K562 (cell line): ENCODE results near the gene CNNM3. TPM values are rescaled to one million over a fixed set of nuclear protein-coding genes. Genes with fewer than 3 reads are reported as not detected.
A peak's percentile ranks its signal among the peaks of the same experiment; 100 is the strongest.

Experiments used
- ATAC-seq: fragments of 200-7000 bp; cut with Tn5 transposase; 3 replicates; pipeline ENCODE4 v1.9.1; 2020; ENCODE audit warnings: moderate library complexity
- BruUV-seq: library from RNA; stranded (reverse); fragments of 400-500 nt; replicated peaks from 2 replicates; lab custom pipeline; 2021; lab: Mats Ljungman, UMichigan
- CTCF ChIA-PET: fragments of 300-600 bp; formaldehyde crosslinking; extraction: SDS; loops from one replicate; lab custom pipeline; 2021; ENCODE audit warnings: low intra/inter-chr PET ratio; lab: Yijun Ruan, JAX
- POLR2A ChIA-PET: fragments of 300-600, 350-650 bp; sonication (Branson Sonifier 250); formaldehyde crosslinking; extraction: SDS; loops from one replicate; lab custom pipeline; 2021; ENCODE audit warnings: antibody characterized with exemption, inconsistent platforms; lab: Yijun Ruan, JAX
- DNase-seq, 4 experiments: peaks; one replicate each; pipeline versions ENCODE4 v3.0.0 to v3.0.0-alpha.2; 2011 to 2018; ENCODE audit warnings: low spot score in 3 of 4, mixed read lengths in 3 of 4; ENCODE audit errors: extremely low read depth in 1 of 4
- FAIRE-seq: peaks from 2 replicates; lab custom pipeline; 2011; peaks lifted over from hg19 to GRCh38; lab: Jason Lieb, UNC
- H2AFZ ChIP-seq: 2 replicates; pipeline ENCODE4 v1.6.0; 2011; ENCODE audit warnings: low read depth, low read length, control low read depth, inconsistent platforms
- H3K27ac ChIP-seq: fragments of 200-600 bp; 3 replicates; pipeline ENCODE4 v1.8.0; 2011; ENCODE audit warnings: low read depth, mild to moderate bottlenecking, control low read depth, inconsistent platforms, low read length, moderate library complexity, mixed read lengths; ENCODE audit errors: extremely low read depth
- H3K27me3 ChIP-seq, 2 experiments: fragments of 300-600 bp in 1 of 2; 2 replicates in 1 of 2; 3 replicates in 1 of 2; pipeline versions ENCODE4 v1.6.0 to v1.8.0; 2011; ENCODE audit warnings: inconsistent platforms in 2 of 2, low read length in 2 of 2, mild to moderate bottlenecking in 1 of 2, mixed read lengths in 1 of 2, moderate library complexity in 1 of 2; ENCODE audit not compliant: control insufficient read depth in 2 of 2, insufficient read depth in 2 of 2
- H3K36me3 ChIP-seq: fragments of 300-600 bp; 3 replicates; pipeline ENCODE4 v1.8.0; 2011; ENCODE audit warnings: mild to moderate bottlenecking, low read length, inconsistent platforms; ENCODE audit not compliant: control insufficient read depth, insufficient read depth
- H3K4me1 ChIP-seq, 2 experiments: fragments of 200-600 bp in 1 of 2; replicated peaks in 1 of 2; 2 replicates in 1 of 2; 3 replicates in 1 of 2; pipeline versions ENCODE4 v1.5.1 to v1.8.0; 2011; ENCODE audit warnings: inconsistent platforms in 2 of 2, low read length in 2 of 2, mild to moderate bottlenecking in 1 of 2, mixed read lengths in 1 of 2, moderate library complexity in 1 of 2; ENCODE audit not compliant: control insufficient read depth in 2 of 2, insufficient read depth in 2 of 2
- H3K4me2 ChIP-seq: 2 replicates; pipeline ENCODE4 v1.6.1; 2011; ENCODE audit warnings: low read length, control low read depth, inconsistent platforms, mixed read lengths; ENCODE audit not compliant: insufficient read depth
- H3K4me3 ChIP-seq: fragments of 200-600 bp; sonication (generic), shearing (Covaris generic); 2 replicates; pipeline ENCODE4 v1.5.1; 2016; ENCODE audit warnings: control low read depth, inconsistent platforms
- H3K79me2 ChIP-seq: fragments of 200-600 bp; 3 replicates; pipeline ENCODE4 v1.8.0; 2011; ENCODE audit warnings: low read length, inconsistent platforms; ENCODE audit not compliant: control insufficient read depth, insufficient read depth
- H3K9ac ChIP-seq, 2 experiments: 2 replicates each; pipeline versions ENCODE4 v1.6.0 to v1.6.1; 2011; ENCODE audit warnings: low read depth in 2 of 2, low read length in 2 of 2, control low read depth in 1 of 2, inconsistent platforms in 1 of 2, mild to moderate bottlenecking in 1 of 2, mixed read lengths in 1 of 2; ENCODE audit not compliant: insufficient read depth in 1 of 2
- H3K9me1 ChIP-seq: one replicate; pipeline ENCODE4 v1.6.0; 2011; ENCODE audit warnings: inconsistent platforms, mild to moderate bottlenecking, low read length, moderate library complexity; ENCODE audit not compliant: control insufficient read depth, insufficient read depth
- H3K9me3 ChIP-seq: replicated peaks from 2 replicates; pipeline ENCODE4 v1.5.1; 2011; ENCODE audit warnings: low read depth, low read length, inconsistent platforms; ENCODE audit not compliant: control insufficient read depth, insufficient read depth
- H4K20me1 ChIP-seq: replicated peaks from 2 replicates; pipeline ENCODE4 v1.6.1; 2011; ENCODE audit warnings: low read length, inconsistent platforms, mixed read lengths; ENCODE audit not compliant: control insufficient read depth, insufficient read depth
- BCL6 ChIP-seq: fragments of 250-450 bp; sonication (Bioruptor Pico); IDR thresholded peaks from 2 replicates; pipeline ENCODE4 v1.4.0; 2020
- NFIX ChIP-seq: fragments of 250-450 bp; sonication (Bioruptor Pico); IDR thresholded peaks from 2 replicates; pipeline ENCODE4 v1.4.0; 2020; ENCODE audit warnings: low read depth, mild to moderate bottlenecking, moderate library complexity
- ZKSCAN1 ChIP-seq: fragments of 150-350 bp; IDR thresholded peaks from 2 replicates; pipeline ENCODE4 v1.6.1; 2016; ENCODE audit warnings: low read depth, low read length
- ZNF12 ChIP-seq: sonication (generic); formaldehyde crosslinking; IDR thresholded peaks from 2 replicates; pipeline ENCODE4 v1.4.0; 2020; ENCODE audit warnings: mild to moderate bottlenecking, missing genetic modification reagents
- ZNF695 ChIP-seq: fragments of 450-650 bp; formaldehyde crosslinking; IDR thresholded peaks from 2 replicates; pipeline ENCODE4 v1.4.0; 2020; ENCODE audit warnings: mild to moderate bottlenecking, moderate library complexity
- whole genome bisulfite sequencing: fragments of 100-300 bp; shearing (Covaris generic); methylation state at CpG from one replicate; pipeline ENCODE4 v1.1.6; 2016; ENCODE audit warnings: low coverage, mixed read lengths; ENCODE audit not compliant: insufficient coverage; ENCODE audit errors: missing lambda C conversion rate; 5-methylcytosine and 5-hydroxymethylcytosine counted together
- in situ Hi-C: fragments of 300-500 bp; cut with MboI; formaldehyde crosslinking; loops from 4 replicates; pipeline ENCODE4 v1.15.0; 2018; ENCODE audit warnings: inconsistent platforms, mixed read lengths
- intact Hi-C: fragments of 100-400 bp; cut with micrococcal nuclease; formaldehyde crosslinking; loops from 2 replicates; pipeline ENCODE4 v1.14.2; 2022
- polyA plus RNA-seq, 8 experiments: library from polyadenylated mRNA; depleted of rRNA in 4 of 8; stranded (reverse) in 5 of 8; unstranded in 3 of 8; fragments of >200 nt; fragmentation: Nextera tagmentation in 2 of 8; fragmentation: Illumina TruSeq in 1 of 8; extraction: Ambion mirVana in 2 of 8; extraction: Trizol in 1 of 8; gene quantifications; 2 replicates each; pipeline versions ENCODE4 v1.2.1 to v1.2.3, GENCODE V29; 2011 to 2014; ENCODE audit warnings: inconsistent platforms in 1 of 8, missing spikeins in 1 of 8
- total RNA-seq, 7 experiments: library from RNA; depleted of rRNA in 6 of 7; stranded (reverse); fragments of >200 nt in 6 of 7; fragmentation: Illumina TruSeq in 2 of 7; extraction: Trizol in 2 of 7; gene quantifications; 2 replicates each; pipeline versions ENCODE4 v1.2.1 to v1.2.3, GENCODE V29; 2011 to 2021; ENCODE audit warnings: low replicate concordance in 1 of 7
- TF ChIP-seq, protein P1 (sequence below): fragments of 150-350 bp; conservative IDR thresholded peaks from 2 replicates; pipeline ENCODE4 v1.6.1; 2014; ENCODE audit warnings: low read length
- TF ChIP-seq, protein P2 (sequence below): sonication (generic); formaldehyde crosslinking; IDR thresholded peaks from 2 replicates; pipeline ENCODE4 v1.8.1; 2023; ENCODE audit warnings: mild to moderate bottlenecking, missing genetic modification reagents
- TF ChIP-seq, protein P3 (sequence below): sonication (generic); formaldehyde crosslinking; IDR thresholded peaks from 2 replicates; pipeline ENCODE4 v1.5.0; 2020; ENCODE audit warnings: missing genetic modification reagents
- TF ChIP-seq, protein P4 (sequence below): fragments of 250-450 bp; sonication (Bioruptor Pico); IDR thresholded peaks from 2 replicates; pipeline ENCODE4 v1.6.1; 2021; ENCODE audit warnings: mild to moderate bottlenecking

CNNM3 gene
- total and polyA plus RNA-seq, 9 of the 15 experiments (the other 6 are each of a cell fraction or from before 2014, with no cell fraction given), result 1.4 to 16.9 (median 6.5) TPM

DNA sequence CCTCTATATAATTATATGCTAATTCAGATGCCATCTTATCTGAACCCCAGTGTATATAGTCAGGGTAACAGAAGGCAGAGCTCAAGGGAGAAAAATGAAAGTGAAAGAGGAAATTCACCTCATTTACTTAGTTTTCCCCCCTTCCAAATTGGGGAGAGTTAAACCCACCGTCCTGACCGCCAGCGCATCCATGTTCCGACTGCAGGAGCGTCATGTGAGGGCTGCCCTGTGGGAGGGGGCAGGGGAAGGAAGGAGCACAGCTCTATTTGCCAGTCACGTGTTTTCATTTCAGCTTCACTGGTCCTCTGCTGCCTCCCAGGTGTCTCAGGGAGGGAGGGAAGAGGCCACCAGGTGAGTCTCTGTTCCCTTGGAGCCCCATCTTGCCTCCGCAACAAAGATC, 42.1 kb upstream of the CNNM3 start:
- ATAC-seq, result no peak; the same call in 2 of the 3 replicates
- no peaks in the 10 kb centered on the region for H3K36me3 ChIP-seq
- CTCF ChIA-PET, result no interaction called here
- H3K27me3 ChIP-seq, result no peaks in the 10 kb centered on the region
- no peak overlapping the region for H3K4me3 ChIP-seq
- no peak for DNase-seq
- H3K4me1 ChIP-seq, result peaks cover 0 to 20% of the 10 kb centered on the region in 2 experiments; a peak in 2 of 5 replicates
- in situ Hi-C loops (no loop called here), intact Hi-C loops (no loop called here)
- 0 out of 4 replicates have a peak overlapping the region, but pooled peaks of 1 of the 2 experiments have one; percentile 17 for H3K9ac ChIP-seq
- POLR2A ChIA-PET, result interaction anchor here (0.6 to 2.8 kb wide), 3 partner anchors 8 to 60 kb away, joined by 3 to 15 read pairs (median 3); partner anchors contain the start of gene CNNM4
- TF ChIP-seq NFIX (CRISPR knock-in tag) (no peak), BCL6 (no peak), ZKSCAN1 (no peak), ZNF12 (CRISPR knock-in tag) (no peak), ZNF695 (CRISPR knock-in tag) (no peak)
- TF ChIP-seq, protein P1, sequence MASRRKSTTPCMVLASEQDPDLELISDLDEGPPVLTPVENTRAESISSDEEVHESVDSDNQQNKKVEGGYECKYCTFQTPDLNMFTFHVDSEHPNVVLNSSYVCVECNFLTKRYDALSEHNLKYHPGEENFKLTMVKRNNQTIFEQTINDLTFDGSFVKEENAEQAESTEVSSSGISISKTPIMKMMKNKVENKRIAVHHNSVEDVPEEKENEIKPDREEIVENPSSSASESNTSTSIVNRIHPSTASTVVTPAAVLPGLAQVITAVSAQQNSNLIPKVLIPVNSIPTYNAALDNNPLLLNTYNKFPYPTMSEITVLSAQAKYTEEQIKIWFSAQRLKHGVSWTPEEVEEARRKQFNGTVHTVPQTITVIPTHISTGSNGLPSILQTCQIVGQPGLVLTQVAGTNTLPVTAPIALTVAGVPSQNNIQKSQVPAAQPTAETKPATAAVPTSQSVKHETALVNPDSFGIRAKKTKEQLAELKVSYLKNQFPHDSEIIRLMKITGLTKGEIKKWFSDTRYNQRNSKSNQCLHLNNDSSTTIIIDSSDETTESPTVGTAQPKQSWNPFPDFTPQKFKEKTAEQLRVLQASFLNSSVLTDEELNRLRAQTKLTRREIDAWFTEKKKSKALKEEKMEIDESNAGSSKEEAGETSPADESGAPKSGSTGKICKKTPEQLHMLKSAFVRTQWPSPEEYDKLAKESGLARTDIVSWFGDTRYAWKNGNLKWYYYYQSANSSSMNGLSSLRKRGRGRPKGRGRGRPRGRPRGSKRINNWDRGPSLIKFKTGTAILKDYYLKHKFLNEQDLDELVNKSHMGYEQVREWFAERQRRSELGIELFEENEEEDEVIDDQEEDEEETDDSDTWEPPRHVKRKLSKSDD, result no peak
- TF ChIP-seq, protein P2, sequence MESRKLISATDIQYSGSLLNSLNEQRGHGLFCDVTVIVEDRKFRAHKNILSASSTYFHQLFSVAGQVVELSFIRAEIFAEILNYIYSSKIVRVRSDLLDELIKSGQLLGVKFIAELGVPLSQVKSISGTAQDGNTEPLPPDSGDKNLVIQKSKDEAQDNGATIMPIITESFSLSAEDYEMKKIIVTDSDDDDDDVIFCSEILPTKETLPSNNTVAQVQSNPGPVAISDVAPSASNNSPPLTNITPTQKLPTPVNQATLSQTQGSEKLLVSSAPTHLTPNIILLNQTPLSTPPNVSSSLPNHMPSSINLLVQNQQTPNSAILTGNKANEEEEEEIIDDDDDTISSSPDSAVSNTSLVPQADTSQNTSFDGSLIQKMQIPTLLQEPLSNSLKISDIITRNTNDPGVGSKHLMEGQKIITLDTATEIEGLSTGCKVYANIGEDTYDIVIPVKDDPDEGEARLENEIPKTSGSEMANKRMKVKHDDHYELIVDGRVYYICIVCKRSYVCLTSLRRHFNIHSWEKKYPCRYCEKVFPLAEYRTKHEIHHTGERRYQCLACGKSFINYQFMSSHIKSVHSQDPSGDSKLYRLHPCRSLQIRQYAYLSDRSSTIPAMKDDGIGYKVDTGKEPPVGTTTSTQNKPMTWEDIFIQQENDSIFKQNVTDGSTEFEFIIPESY (CRISPR knock-in tag), result peak; percentile 76
- TF ChIP-seq, protein P3, sequence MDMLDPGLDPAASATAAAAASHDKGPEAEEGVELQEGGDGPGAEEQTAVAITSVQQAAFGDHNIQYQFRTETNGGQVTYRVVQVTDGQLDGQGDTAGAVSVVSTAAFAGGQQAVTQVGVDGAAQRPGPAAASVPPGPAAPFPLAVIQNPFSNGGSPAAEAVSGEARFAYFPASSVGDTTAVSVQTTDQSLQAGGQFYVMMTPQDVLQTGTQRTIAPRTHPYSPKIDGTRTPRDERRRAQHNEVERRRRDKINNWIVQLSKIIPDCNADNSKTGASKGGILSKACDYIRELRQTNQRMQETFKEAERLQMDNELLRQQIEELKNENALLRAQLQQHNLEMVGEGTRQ (CRISPR knock-in tag), result 0 out of 2 replicates have a peak, but pooled peaks have one; percentile 5
- TF ChIP-seq, protein P4, sequence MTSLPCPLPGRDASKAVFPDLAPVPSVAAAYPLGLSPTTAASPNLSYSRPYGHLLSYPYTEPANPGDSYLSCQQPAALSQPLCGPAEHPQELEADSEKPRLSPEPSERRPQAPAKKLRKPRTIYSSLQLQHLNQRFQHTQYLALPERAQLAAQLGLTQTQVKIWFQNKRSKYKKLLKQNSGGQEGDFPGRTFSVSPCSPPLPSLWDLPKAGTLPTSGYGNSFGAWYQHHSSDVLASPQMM (CRISPR knock-in tag), result no peak
- no peak for FAIRE-seq
- no TSS peak for BruUV-seq
- 78% methylated on average over 7 of the region's 7 CpGs for WGBS
- H2AFZ ChIP-seq, result no peak overlapping the region
- no peaks in the 10 kb centered on the region for H3K9me3 ChIP-seq
- H3K27ac ChIP-seq, result no peak overlapping the region
- H3K9me1 ChIP-seq, result no peaks in the 10 kb centered on the region
- no peaks in the 10 kb centered on the region for H4K20me1 ChIP-seq
- H3K79me2 ChIP-seq, result no peaks in the 10 kb centered on the region; the same call in 2 of the 3 replicates
- H3K4me2 ChIP-seq, result no peak overlapping the region
